ENCODE measurements around the gene NEBL. TPM values are rescaled to one million over a fixed set of nuclear protein-coding genes. Genes with fewer than 3 reads are reported as not detected.

The NEBL gene
- total RNA-seq, 2 experiments from 2014 or later = 0.23 TPM; not detected in 1

DNA sequence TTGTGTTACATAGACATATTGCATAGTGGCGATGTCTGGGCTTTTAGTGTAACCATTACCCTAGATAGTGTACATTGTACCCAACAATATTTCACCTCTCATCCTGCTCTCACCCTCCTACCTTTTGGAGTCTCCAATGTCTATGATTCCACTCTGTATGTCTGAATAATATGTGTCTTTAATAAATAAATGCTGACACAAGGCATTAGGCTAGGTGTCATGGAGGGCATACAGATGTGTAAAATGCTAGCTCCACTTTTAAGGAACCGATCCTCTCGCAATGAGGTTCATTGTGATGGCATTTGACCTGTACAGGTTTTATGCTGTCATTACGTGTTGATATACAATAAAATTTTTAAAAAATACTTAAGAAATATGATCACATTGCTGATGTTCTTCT lies 74.3 kb downstream of the NEBL start:
- CTCF ChIA-PET = no interaction called here

DNA sequence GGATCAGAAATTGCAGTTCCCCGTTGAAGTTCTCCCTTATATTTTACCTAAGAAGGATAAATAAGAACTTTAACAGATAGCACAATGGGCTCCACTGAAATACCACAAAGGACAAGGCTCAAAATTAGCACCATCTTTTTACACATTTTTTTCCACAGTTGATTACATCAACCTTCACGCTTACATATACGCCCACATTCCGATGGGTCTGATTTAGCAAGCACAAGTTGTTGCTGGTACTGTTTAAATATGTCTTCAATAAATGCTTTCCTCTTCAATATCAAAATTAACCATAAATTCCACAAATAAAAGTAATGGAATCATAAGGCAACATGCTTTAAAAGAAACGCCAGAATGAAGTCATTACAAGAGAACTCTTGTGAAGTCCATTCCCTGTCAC lies 79.5 kb downstream of the NEBL start:
- CTCF ChIA-PET = no interaction called here
- no peak for DNase-seq
- no peak overlapping the region for H3K27ac Mint-ChIP-seq

More for the DNA sequence above, 74.3 kb downstream of the NEBL start:
- no peak overlapping the region for H3K27ac Mint-ChIP-seq
- H3K27me3 Mint-ChIP-seq = no peaks in the 10 kb centered on the region
- ATAC-seq = no peak
- no peak overlapping the region for H3K4me3 Mint-ChIP-seq
- DNase-seq = no peak
- H3K4me1 Mint-ChIP-seq = no peaks in the 10 kb centered on the region
- H3K9me3 Mint-ChIP-seq (ENCODE audit: low read depth) = no peaks in the 10 kb centered on the region
- H3K36me3 Mint-ChIP-seq = no peaks in the 10 kb centered on the region

GRCh38 chr10:20817116-20817515 lies 80.0 kb downstream of the NEBL start:
- CTCF ChIA-PET = no interaction called here
- ATAC-seq (no peak), DNase-seq (no peak)
- Mint-ChIP-seq H3K36me3 (no peaks in the 10 kb centered on the region), H3K9me3 (ENCODE audit: low read depth) (peaks cover 2% of the 10 kb centered on the region), H3K27me3 (no peaks in the 10 kb centered on the region), H3K4me3 (no peak overlapping the region), H3K27ac (no peak overlapping the region), H3K4me1 (no peaks in the 10 kb centered on the region)

More for the DNA sequence above, 79.5 kb downstream of the NEBL start:
- no peak overlapping the region for H3K4me3 Mint-ChIP-seq
- no peak for ATAC-seq
- no peaks in the 10 kb centered on the region for H3K4me1 Mint-ChIP-seq
- peaks cover 2% of the 10 kb centered on the region for H3K9me3 Mint-ChIP-seq (ENCODE audit: low read depth)
- H3K27me3 Mint-ChIP-seq = no peaks in the 10 kb centered on the region
- no peaks in the 10 kb centered on the region for H3K36me3 Mint-ChIP-seq

DNA sequence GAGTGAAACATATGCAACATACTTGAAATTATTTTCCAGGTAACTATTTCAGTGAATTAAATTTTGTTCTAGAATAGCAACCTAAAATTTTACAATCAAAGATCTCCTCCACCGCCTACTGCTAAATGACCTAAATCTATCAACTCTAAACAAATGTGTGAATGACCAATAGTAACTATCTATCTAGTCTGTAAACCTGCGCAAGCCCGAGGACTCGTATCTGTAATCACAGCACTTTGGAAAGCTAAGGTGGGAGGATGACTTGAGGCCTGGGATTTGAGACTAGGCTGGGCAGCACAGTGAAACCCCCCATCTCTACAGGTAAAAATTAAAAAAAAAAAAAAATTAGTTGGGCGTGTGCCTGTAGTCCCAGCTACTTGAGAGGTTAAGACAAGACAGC lies 83.0 kb downstream of the NEBL start:
- CTCF ChIA-PET = no interaction called here
- no peaks in the 10 kb centered on the region for H3K4me1 Mint-ChIP-seq
- ATAC-seq (no peak), DNase-seq (no peak)
- no peak overlapping the region for H3K4me3 Mint-ChIP-seq
- no peak overlapping the region for H3K27ac Mint-ChIP-seq
- H3K9me3 Mint-ChIP-seq (ENCODE audit: low read depth) = peaks cover 2% of the 10 kb centered on the region
- H3K36me3 Mint-ChIP-seq = no peaks in the 10 kb centered on the region
- H3K27me3 Mint-ChIP-seq = no peaks in the 10 kb centered on the region

DNA sequence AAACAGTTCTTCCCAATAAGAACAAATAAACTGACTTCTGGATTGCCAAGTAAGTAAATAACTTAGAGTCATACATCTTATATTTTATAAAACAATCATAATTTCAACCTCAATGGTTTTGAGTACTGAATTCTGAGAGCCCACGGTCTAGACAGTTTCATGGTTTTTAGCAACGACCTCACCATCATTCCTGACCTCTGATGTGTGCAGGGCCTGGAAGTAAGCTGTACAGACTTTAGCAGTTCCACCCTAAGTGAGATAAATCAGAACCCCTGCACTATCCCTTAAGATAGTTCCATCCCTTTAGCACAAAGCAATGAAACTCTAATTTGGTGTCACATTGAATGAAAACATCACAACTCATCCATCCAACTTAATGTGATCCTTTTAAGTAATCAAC lies 86.0 kb downstream of the NEBL start:
- no peak overlapping the region for H3K27ac Mint-ChIP-seq
- no peak for ATAC-seq

DNA sequence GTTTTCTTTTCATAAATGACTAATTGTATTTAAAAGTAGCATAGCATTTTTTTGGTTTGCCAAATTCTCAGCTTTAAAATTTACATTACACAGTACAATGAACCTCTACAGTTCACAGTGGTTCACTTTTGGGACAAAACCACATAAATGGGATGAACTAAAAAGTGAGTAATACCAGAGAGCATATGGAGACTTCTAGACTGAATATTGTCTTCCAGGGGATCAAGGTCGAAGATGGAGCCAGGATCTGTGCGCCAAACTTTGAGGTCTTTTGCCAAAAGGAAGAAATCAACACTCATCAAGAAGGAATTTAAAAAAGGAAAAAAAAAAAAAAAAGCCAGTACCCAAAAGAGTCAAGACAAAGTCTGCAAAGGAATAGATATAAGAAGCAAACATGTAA lies 87.5 kb downstream of the NEBL start:
- Mint-ChIP-seq H3K4me3 (no peak overlapping the region), H3K36me3 (no peaks in the 10 kb centered on the region), H3K27me3 (no peaks in the 10 kb centered on the region), H3K27ac (no peak overlapping the region), H3K4me1 (no peaks in the 10 kb centered on the region), H3K9me3 (ENCODE audit: low read depth) (no peaks in the 10 kb centered on the region)
- CTCF ChIA-PET = no interaction called here
- DNase-seq = no peak
- ATAC-seq = no peak

More for the DNA sequence above, 86.0 kb downstream of the NEBL start:
- CTCF ChIA-PET = no interaction called here
- Mint-ChIP-seq H3K4me3 (no peak overlapping the region), H3K36me3 (no peaks in the 10 kb centered on the region), H3K27me3 (no peaks in the 10 kb centered on the region), H3K9me3 (ENCODE audit: low read depth) (no peaks in the 10 kb centered on the region), H3K4me1 (no peaks in the 10 kb centered on the region)
- no peak for DNase-seq

DNA sequence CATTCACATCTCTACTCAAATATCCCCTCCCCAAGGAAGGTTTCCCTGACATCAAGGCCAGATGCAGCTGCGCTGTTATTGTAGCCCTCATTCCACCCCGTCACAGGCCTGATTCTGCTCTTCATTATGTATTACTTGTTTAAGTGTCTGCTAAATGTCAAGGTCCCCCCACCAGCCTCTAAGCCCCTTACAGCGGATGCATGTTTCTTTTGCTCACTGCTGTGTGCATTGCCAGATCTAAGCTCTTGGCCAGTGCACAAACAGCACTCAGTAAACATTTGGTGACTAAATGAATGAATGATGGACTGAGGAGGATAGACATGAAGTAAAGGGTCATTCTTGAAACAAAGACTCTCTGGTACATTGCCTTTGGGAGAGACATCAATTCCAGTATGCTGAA lies 90.6 kb downstream of the NEBL start:
- H3K36me3 Mint-ChIP-seq = no peaks in the 10 kb centered on the region
- H3K4me1 Mint-ChIP-seq = no peaks in the 10 kb centered on the region
- no peaks in the 10 kb centered on the region for H3K27me3 Mint-ChIP-seq
- H3K9me3 Mint-ChIP-seq (ENCODE audit: low read depth) = peaks cover 3% of the 10 kb centered on the region
- ATAC-seq = no peak
- CTCF ChIA-PET = no interaction called here
- H3K27ac Mint-ChIP-seq = no peak overlapping the region
- DNase-seq = no peak
- no peak overlapping the region for H3K4me3 Mint-ChIP-seq

DNA sequence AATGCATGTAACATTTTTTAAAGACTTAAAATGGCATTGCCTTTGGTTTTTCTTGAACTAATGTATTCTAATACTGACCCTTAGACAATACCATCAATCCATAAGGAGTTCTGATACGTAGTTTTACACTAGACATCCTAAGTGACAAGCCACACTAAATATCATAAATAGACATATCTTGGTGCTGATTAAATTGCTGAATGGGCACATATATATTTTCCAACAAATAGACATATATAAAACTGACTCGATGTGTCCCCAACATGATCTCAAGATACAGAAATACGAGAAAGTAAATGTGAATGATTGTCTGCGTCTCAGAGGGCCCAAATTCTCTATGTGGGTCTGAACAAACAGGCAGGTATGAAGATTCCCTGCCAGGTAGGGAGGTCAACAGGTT lies 99.8 kb downstream of the NEBL start:
- H3K4me1 Mint-ChIP-seq = no peaks in the 10 kb centered on the region
- DNase-seq (no peak), ATAC-seq (no peak)
- CTCF ChIA-PET = no interaction called here
- H3K9me3 Mint-ChIP-seq (ENCODE audit: low read depth) = peaks cover 3% of the 10 kb centered on the region
- no peaks in the 10 kb centered on the region for H3K36me3 Mint-ChIP-seq
- no peaks in the 10 kb centered on the region for H3K27me3 Mint-ChIP-seq
- H3K4me3 Mint-ChIP-seq = no peak overlapping the region
- no peak overlapping the region for H3K27ac Mint-ChIP-seq

DNA sequence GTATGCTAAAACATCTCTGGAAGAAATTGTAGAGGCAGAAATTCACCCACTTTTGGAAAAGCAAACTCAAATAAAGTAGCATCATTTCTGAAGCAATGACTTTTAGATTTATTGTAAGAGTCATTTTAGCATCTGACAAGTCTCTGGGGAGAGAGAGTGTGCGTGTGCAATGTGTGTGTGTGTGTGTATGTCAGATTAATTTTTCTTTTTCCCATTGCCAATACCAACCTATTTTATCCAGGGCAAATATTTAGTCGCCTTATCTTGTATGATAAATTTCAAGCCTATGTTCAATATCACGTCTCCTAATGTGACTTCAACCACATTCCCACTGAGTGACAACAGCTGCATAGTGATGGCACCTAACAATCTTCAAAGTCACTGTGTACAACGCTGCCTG lies 101.7 kb downstream of the NEBL start:
- Mint-ChIP-seq H3K4me3 (no peak overlapping the region), H3K4me1 (no peaks in the 10 kb centered on the region), H3K36me3 (no peaks in the 10 kb centered on the region), H3K27me3 (no peaks in the 10 kb centered on the region), H3K27ac (no peak overlapping the region), H3K9me3 (ENCODE audit: low read depth) (peaks cover 3% of the 10 kb centered on the region)
- no peak for ATAC-seq
- CTCF ChIA-PET = no interaction called here
- DNase-seq = no peak

DNA sequence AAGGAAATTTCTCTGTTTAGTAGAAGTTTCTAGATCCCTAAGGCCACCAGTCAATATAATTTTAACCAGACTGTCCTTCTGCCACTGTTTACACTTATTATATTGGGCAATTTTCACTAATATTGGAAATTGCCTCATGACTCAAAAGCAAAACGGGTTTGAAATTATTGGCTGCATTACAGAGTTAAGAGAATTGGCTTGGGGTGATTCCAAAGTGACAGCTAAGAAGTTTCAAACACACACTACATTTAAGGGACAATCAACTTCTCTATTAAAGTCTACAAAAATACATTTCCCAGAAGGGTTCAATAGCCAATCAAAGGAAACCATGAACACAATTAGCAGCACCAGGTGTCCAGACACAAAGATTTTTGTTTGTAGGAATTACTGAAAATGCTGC lies 111.9 kb downstream of the NEBL start:
- no peak for DNase-seq
- Mint-ChIP-seq H3K4me1 (no peaks in the 10 kb centered on the region), H3K36me3 (no peaks in the 10 kb centered on the region), H3K27me3 (no peaks in the 10 kb centered on the region), H3K9me3 (ENCODE audit: low read depth) (no peaks in the 10 kb centered on the region), H3K4me3 (no peak overlapping the region), H3K27ac (no peak overlapping the region)
- CTCF ChIA-PET = no interaction called here
- ATAC-seq = no peak

GRCh38 chr10:20778008-20778757 lies 118.9 kb downstream of the NEBL start:
- Mint-ChIP-seq H3K36me3 (no peaks in the 10 kb centered on the region), H3K9me3 (ENCODE audit: low read depth) (no peaks in the 10 kb centered on the region), H3K4me1 (no peaks in the 10 kb centered on the region), H3K27me3 (no peaks in the 10 kb centered on the region), H3K27ac (no peak overlapping the region), H3K4me3 (no peak overlapping the region)
- DNase-seq (no peak), ATAC-seq (no peak)
- CTCF ChIA-PET = no interaction called here

GRCh38 chr10:20776384-20777118 lies 120.6 kb downstream of the NEBL start:
- H3K27ac Mint-ChIP-seq = no peak overlapping the region
- CTCF ChIA-PET = no interaction called here

GRCh38 chr10:20771051-20771450 lies 126.1 kb downstream of the NEBL start:
- no peak for ATAC-seq

More at GRCh38 chr10:20776384-20777118, 120.6 kb downstream of the NEBL start:
- ATAC-seq (no peak), DNase-seq (no peak)
- Mint-ChIP-seq H3K9me3 (ENCODE audit: low read depth) (peaks cover 2% of the 10 kb centered on the region), H3K4me3 (no peak overlapping the region), H3K4me1 (no peaks in the 10 kb centered on the region), H3K27me3 (no peaks in the 10 kb centered on the region), H3K36me3 (no peaks in the 10 kb centered on the region)

DNA sequence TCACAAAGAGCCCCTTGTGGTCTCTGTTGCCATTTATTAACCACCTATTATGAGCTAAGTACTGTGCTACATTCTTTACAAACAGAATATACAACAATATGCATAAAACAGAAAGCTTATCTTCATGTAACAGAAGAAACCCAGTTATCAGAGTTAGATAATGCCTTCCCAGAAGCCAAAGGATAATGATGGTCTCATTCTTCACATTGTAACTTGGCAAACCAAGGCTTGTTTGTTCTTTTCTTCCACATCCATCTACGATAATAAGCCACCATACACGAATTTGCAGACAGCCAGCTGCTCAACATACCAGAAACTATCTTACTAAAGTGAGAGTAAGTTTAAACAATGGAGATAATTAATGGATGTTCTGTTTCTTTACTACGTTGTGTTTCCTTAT lies 127.6 kb downstream of the NEBL start:
- Mint-ChIP-seq H3K9me3 (ENCODE audit: low read depth) (peaks cover 2% of the 10 kb centered on the region), H3K36me3 (no peaks in the 10 kb centered on the region), H3K27ac (no peak overlapping the region), H3K27me3 (no peaks in the 10 kb centered on the region), H3K4me3 (no peak overlapping the region), H3K4me1 (no peaks in the 10 kb centered on the region)
- CTCF ChIA-PET = no interaction called here
- ATAC-seq (no peak), DNase-seq (no peak)

More at GRCh38 chr10:20771051-20771450, 126.1 kb downstream of the NEBL start:
- CTCF ChIA-PET = no interaction called here
- peaks cover 2% of the 10 kb centered on the region for H3K9me3 Mint-ChIP-seq (ENCODE audit: low read depth)
- no peak for DNase-seq
- no peak overlapping the region for H3K4me3 Mint-ChIP-seq
- no peaks in the 10 kb centered on the region for H3K36me3 Mint-ChIP-seq
- no peak overlapping the region for H3K27ac Mint-ChIP-seq
- no peaks in the 10 kb centered on the region for H3K4me1 Mint-ChIP-seq
- H3K27me3 Mint-ChIP-seq = no peaks in the 10 kb centered on the region

Data from activated CD8-positive, alpha-beta memory T cell treated with anti-CD3 and anti-CD28 coated beads, Interleukin-2, amount 10 ng/mL, durations not matched to agents 7 days and 5 days (primary cell).